Hematopoietic multipotent progenitor cell treated with erythropoietin and hydrocortisone succinate and interleukin-3 and kit ligand, for 17 days (in vitro differentiated cells): ENCODE measurements around the gene CD99.

Experiments
- DNase-seq: peaks from one replicate; pipeline ENCODE4 v3.0.0-alpha.2; 2015; ENCODE audit warnings: low spot score

CD99 gene, protein sequence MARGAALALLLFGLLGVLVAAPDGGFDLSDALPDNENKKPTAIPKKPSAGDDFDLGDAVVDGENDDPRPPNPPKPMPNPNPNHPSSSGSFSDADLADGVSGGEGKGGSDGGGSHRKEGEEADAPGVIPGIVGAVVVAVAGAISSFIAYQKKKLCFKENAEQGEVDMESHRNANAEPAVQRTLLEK

DNA sequence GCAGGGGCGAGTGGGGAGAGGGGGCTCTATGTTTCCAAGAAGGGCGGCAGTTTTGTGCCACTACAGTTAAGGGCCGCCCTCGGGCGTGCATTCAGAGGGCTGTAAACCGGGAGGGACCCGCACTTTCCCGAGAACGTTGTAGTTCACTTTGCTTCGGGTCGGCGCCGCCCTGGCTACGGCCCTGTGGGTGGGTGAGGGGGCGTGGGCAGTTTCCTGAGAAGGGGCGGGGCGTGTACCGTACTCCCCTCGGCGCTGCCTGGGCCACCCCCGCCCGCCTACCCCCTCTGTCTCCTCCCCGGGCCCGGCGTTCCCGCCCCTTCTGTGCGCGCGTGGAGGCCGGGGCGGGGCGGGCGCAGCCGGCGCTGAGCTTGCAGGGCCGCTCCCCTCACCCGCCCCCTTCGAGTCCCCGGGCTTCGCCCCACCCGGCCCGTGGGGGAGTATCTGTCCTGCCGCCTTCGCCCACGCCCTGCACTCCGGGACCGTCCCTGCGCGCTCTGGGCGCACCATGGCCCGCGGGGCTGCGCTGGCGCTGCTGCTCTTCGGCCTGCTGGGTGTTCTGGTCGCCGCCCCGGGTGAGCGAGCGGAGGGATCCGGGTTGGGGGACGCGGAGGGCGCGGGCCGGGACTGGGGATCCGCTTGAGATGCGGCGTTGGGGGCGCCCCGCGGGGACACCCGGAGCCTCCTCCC is at the start of gene CD99:
TSS of gene CD99 (plus strand) at position 440 of the 687 bp plus-strand sequence. CDS start at position 506, 66 bp downstream.
- DNase-seq: peak; percentile 62

DNA sequence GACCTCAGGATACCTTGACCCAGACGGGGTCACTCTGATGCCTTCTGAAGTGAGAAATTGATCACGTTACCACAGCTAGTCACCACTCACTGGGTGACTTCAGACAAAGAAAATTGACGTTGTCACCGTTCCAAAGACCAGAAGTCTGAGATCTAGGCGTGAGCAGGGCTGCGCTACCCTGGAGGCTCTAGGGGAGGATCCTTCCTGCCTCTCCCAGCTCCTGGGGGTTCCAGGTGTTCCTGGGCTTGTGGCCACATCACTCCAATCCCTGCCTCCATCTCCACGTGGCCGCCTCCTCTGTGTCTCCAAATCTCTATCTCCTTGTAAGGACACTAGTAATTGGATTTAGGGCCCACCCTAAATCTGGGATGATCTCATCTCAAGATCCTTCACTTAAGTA is 48.9 kb upstream of the CD99 start:
- DNase-seq: no peak

DNA sequence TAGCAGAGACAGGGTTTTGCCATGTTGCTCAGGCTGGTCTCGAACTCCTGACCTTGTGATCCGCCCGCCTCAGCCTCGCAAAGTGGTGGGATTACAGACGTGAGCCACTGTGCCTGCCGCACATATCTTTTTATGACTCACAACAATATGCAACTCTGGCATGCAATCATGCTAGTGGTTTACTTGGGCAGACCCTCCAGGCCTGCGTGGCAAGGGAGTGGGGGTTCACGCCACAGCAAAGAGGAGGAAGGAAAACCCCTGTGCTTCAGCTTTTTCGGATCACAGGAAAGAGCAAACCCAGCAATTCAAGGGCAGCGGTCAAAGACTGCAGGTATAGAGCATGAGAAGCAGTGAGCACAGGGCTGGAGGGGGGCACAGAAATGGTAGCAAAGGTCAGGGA is 48.3 kb upstream of the CD99 start:
- no peak for DNase-seq

DNA sequence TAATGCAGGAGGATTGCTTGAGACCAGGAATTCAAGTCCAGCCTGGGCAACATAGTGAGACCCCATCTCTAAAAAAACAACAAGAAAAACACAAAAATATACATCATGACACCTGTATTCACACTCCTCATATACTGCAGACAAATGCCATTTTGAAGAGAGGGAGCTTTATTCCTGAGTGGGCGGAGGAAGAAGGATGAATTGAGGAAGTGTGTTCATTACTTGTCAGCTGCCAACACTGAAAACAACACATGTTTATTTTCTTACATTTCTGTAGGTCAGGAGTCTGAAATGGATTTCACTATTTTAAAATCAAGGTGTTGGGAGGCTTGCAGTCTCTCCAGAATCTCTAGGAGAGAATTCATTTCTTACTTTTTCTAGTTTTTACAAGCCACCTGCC is 47.2 kb upstream of the CD99 start:
- no peak for DNase-seq

DNA sequence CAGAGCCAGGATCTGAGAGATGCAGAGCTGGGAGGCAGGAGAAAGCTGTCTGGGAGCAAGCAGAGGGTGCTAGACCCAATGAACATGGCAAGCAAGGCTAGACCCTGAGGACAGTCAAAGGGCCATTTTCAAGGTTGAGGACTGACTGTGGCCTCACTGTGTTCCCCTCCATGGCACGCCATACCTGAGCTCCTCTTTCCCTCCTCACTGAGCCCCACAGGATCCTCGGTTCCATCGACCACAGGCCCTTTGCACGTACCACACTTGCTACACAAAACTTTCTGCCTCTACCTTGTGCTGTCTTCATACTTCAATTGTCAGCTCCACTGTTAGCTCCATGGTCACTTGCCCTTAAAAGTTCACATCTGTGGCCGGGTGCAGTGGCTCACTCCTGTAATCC is 45.5 kb upstream of the CD99 start:
- no peak for DNase-seq

DNA sequence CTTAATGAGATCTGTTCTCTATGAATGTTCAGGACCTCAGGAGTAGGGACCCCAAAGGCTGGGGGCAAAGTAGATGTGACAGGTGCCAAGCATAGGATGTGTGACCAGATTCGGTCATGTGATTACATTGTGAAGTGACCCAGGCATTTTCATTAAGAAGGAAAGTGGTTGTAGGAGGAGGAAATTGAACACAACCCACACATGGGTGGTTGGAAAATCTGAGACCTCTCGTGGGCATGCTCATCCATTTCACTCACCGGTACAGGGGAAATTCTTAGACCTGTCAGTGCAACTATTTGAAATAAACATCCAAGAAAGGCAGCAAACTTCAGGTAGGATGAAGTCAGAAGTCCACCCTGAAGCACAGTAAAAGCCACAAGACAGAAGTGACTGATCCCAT is 43.5 kb upstream of the CD99 start:
- no peak for DNase-seq

DNA sequence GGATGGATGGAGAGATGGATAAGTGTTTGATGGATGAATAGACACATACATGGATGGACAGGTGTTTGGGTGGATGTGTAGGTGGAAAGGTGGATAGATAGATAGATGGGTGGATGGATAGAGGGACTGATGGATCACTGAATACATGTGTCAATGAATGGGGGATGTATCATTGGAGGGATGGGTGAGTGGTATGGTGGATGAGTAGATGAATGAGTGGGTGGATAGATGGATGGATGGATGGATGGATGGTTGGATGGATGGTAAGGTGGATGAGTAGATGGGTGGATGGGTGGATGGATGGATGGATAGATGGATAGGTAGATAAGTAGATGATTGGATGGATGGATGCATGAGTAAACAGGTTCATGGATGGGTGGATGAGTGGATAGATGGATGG is 41.1 kb upstream of the CD99 start:
- no peak for DNase-seq

DNA sequence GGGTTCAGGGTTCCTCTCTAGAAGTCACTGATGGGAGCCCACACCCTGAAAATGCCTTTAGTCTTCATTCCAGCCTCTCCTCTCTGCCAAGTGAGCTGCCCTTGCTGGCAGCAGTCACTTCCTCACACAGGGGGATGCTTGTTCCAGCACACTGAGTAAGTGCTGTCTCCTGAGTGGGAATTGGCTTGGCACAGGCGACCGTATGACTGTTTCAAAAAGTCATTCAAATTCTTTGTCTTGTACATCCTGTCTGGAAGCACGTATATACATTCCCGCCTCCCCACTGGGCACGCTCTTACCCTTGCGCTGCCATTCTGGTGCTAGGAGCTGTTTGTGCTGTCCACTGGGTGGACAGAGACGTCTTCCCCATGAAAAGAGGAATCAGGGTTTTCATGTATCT is 40.2 kb upstream of the CD99 start:
- no peak for DNase-seq

DNA sequence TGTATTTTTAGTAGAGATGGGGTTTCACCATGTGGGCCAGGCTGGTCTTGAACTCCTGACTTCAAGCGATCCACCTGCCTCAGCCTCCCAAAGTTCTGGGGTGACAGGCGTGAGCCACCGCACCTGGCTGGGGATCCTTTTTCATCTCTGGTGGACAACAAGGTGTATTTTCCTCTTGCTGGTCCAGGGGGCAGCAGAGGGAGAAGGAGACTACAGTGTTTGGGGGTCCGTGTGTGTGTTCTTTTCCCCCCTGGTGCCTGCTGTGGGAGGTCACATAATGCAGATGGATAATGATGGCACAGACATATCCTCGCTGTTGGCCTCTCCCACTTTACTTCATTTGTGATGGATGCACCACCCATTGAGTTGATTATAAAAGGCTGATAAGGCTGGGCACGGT is 39.0 kb upstream of the CD99 start:
- DNase-seq: no peak

DNA sequence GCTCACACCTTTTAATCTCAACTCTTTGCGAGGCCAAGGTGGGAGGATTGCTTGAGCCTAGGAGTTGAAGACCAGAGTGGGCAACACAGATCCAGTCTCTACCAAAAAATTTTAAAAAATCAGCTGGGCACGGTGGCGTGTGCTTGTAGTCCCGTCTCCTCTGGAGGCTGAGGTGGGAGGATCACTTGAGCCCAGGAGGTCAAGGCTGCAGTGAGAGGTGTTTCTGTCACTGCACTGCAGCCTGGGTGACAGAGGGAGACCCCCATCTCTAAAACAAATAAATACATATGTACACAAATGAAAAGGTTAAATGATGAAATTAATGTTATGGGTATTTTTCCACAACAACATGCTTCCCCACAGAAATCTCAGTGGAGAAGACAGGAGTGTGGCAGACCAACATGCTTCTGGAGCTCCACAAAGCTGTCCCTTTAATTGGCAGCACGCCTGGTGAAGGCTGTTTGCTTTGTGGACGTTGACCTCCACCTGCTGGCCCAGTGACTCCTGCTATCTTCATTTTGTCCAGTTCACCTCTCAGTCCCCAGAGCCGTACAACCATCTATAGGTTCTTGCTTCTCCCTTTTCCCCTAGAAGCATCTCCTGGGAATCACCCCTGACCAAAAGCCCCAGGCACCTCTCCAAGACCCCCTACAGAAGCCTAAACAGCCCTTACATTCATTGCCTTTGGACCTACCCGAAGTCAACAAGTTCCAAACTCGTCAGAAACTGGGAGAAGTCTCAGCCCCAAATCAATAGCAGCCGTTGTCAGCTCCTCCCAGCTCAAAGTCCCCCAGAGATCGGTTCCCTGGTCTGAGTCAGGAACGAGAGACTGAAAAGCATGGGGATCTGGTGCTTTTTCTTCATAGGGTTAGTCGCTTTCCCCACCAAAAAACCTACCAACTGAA is 36.4 kb upstream of the CD99 start:
- no peak for DNase-seq

DNA sequence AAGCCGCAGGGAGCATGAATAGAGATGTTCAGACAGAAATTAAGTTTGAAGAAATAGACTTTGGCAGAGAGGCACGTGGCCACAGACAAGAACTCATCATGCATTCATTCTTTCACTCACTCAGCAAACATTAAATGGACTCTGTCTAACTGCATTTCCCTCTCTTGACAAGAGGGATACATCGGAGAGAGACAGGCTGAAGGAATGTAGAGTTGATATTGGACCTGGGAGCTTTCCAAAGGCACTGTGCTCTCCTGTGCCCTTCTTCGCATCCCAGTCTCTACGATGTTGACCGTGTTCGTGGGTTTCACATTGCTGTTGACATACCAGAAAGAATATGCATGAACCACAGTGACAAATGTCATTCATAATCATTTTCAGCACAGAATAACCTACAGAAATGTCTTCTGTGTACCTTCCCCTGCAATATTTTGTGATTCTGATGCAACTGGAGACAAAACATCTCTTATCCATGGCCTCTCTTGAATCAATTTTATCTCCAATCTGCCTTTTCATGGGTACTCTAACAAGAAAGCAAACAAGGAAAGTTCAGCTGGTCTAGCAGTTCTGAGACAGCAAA is 34.7 kb upstream of the CD99 start:
- no peak for DNase-seq

DNA sequence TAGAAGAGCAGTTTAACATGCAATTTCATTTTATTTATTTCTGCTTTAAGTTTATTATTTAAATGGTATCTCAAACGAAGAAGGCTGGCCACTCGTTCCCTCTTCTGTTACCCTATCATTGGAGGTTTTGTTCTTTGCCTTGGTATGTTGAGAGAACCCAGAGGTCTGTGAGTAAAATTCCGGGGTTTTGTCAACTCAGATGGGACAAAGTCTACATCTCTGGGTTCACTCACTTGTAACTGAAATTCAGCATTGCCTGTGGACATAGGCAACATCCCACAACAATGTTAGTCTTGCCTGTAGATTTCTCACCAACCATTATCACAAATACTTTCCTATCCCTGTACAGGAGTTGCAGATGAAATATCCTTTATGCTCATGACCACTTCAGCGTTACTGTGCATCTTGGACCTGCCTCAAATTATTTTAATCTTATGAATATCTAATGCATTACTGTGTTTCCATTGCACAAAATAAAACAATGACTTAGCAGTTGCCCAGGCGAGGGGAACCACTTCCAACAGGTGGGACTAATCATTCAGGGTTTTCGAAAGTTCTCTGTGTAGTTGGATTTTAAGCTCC is 33.5 kb upstream of the CD99 start:
- DNase-seq: no peak

DNA sequence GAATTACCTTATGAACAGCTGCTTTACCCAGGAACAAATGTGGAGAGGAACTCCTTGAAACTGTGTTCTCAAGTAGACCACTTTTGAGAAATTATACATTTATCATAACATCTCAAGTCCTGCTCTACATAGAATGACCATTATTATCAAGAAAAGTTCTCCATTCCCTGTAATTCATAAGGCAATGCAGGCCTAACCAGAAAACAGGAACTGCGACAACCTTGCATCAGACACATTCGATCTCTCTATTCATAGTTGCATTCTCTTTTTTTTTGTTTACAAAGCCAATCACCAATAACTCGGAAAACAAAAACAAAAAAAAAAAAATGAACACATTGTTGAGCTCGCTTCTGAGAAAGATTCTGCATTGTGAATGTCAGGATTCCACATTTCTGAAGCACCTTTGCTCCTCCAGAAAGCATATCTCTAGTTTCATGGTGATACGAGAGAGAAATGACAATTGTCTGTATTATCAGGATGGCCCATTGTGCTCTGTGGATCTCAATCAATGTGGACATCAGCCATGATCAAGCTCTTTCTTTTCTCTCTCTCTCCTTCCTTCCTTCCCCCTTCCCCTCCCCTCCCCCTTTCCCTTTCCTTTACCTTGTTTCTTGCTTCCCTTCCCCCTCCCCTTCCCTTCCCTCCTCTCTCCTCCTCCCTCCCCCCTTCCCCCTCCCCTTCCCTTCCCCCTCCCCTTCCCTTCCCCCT is 32.4 kb upstream of the CD99 start:
- DNase-seq: no peak

DNA sequence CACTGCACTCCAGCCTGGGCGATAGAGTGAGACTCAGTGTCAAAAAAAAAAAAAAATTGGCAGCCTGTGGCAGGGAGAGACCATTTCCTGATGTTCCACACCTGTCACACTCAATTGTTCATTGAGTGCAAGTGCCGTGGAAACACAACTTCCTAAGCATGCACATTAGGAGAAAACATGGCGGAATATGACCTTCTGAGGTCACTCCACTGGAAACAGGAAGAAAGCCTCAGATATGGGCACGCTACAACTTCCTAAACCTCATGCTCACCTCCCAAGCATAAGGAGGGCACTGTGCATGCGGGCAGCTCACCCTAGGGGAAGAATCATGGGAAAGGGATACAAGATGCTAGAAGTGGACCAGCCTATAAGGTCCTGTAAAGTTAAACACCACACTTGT is 28.5 kb upstream of the CD99 start:
- no peak for DNase-seq

DNA sequence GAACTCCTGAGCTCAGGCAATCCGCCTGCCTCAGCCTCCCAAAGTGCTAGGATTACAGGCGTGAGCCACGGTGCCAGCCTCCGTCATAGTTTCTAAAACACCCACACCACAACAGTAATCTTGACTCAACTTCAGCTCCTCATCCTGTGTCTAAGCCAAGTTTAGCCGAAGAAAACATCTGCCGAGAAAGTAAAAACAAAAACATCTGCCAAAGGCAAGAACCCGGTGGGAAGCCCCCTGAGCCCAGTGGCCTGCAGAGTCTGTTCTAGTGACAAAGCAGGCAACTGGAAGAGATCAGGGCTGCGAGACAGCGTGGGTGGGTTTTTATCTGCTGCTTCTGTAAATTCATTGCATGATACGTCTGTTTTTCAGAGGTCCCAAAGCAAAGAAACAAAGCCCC is 26.6 kb upstream of the CD99 start:
- DNase-seq: no peak

DNA sequence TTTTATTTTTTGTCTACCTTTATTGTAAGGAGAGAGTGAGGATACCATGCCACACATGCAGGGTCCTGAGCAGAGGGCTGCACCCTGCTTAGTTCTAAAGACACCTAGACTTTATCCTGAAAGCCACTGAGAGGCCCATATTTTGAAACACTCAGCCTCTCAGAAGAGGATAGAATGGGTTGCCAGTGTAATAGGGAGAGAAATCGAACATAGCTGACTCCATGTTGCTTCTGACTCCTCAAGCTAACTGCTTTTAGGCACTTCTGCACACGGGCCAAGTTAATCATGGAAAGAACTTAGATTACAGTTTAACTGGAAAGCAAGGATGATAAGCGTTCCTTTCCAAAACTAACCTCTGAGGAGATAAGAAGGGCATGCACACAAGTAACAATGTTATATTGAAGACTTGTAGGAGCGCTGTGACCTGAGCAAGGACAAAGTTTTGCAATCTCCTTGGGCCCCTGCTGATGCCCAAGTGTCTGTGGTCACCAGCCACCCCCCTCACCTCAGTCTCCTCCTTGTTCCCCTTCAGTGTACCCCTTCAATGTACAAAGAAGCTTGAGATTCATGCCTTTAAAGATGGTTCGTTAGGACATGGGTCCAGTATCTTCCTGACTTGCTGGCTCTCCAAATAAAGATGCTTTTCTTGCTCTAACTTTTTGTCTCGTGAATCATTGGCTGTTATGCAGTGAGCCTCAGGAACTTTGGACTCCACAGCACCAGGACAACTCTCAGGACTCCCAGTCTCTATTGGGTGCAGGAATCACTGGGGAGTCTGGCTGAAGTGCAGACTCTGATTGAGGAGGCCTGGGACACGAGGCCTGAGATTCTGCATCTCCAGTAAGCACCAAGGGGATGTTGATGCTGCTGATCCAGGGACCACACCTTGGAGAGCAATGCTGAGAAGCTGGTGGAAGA is 25.4 kb upstream of the CD99 start:
- no peak for DNase-seq

DNA sequence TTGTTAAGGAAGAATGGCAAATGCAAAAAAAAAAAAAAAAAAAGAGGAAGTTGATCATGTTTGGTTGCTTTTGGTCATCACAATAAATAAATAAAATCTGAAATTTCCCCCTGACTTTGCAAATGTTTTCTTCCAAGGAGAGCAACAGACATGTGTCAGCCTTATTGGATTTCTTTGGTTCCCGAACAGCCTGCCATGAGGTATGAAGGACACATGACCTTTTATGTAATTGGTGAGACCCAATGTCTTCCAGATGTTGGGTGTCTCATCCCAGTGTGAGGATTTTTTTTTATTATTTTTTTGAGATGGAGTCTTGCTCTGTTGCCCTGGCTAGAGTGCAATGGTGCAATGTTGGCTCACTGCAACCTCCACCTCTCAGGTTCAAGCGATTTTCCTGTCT is 24.6 kb upstream of the CD99 start:
- DNase-seq: no peak

DNA sequence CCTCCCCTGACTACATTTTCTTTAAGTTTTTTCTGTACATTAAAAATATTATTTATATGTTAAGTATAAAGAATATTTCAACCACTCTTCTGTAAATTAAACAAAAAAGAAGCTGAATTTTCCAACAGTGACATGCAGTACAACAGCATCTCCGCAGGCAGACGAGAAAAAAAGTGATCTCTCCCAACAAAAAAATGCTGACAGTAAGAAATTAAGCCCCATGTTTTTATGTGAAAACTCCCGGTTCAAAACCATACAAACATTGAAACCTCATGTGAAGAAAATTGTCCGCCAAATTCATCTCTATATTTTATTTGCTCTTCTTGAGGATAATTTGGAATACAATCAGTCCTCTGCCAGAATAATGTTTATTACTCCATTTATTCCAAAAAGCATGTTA is 20.1 kb upstream of the CD99 start:
- DNase-seq: no peak

DNA sequence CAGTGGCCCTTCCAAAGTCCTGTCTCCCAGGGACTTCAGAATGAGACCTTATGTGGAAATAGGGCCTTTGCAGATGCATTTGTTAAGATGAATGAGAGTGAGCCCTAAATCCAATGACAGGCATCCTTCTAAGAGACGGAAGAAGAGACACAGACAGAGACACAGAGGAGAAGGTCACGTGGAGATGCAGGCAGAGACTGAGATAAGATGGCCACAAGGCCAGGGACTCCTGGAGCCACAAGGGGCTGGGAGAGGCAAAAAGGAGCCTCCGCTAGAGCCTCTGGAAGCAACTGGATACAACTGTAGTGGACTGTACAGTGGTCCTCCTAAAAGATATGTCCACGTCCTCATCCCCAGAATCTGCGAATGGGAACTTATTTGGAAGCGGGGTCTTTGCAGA is 19.0 kb upstream of the CD99 start:
- no peak for DNase-seq

DNA sequence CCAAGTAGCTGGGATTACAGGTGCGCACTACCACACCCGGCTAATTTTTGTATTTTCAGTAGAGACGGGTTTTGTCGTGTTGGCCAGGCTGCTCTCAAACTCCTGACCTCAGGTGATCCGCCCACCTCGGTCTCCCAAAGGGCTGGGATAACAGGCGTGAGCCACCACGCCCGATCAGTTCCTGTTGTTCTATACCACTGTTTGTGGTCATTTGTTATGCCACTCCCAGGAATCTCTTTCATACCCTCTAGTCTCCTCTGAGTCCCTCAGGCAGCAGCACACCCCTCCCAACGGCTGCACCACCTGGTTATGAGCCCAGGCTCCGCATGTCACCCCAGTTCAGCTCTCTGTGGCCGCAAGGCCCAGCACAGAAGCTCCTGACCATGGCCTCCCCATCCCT is 17.5 kb upstream of the CD99 start:
- no peak for DNase-seq
